OCI-LY7 (cell line): ENCODE data around the gene MPP4.

ENCODE experiments used
- CTCF ChIP-seq: fragments of 200-600 bp; sonication (generic); conservative IDR thresholded peaks from 2 replicates; pipeline ENCODE4 v1.5.1; 2014; ENCODE audit warnings: mild to moderate bottlenecking, antibody characterized with exemption, low read length, moderate library complexity, mixed read lengths
- EZH2phosphoT487 ChIP-seq: fragments of 200-600 bp; sonication (generic); IDR thresholded peaks from 2 replicates; pipeline ENCODE4 v1.6.1; 2018; ENCODE audit warnings: low read depth, borderline replicate concordance, mild to moderate bottlenecking, mixed run types, antibody characterized with exemption, low read length, moderate library complexity, mixed read lengths

- TF ChIP-seq CTCF (no peak), EZH2phosphoT487 (no peak)
Measured at GRCh38 chr2:201642579-201643215, 55.7 kb downstream of the MPP4 start.
